ENCODE measurements around the gene TAX1BP3.

The TAX1BP3 gene

GRCh38 chr17:3656755-3657587 is 11.4 kb downstream of the TAX1BP3 start:
- H3K4me1 ChIP-seq (ENCODE audit: control insufficient read depth in 1 of 2, insufficient read depth in 1 of 2, low read depth in 1 of 2, low read length in 1 of 2): no peaks in the 10 kb centered on the region
- H3K27ac ChIP-seq: no peak overlapping the region
- no peaks in the 10 kb centered on the region for H3K9me3 ChIP-seq
- H3K27me3 ChIP-seq: no peaks in the 10 kb centered on the region
- H3K4me3 ChIP-seq (ENCODE audit: low read depth in 1 of 2, low read length in 1 of 2): no peak overlapping the region
- TF ChIP-seq CTCF (IDR thresholded peaks at IDR 0.05): no peak
- H3K36me3 ChIP-seq: peaks cover 28% of the 10 kb centered on the region

- Histone ChIP-seq H3K36me3 (peaks cover 24% of the 10 kb centered on the region), H3K4me1 (ENCODE audit: control insufficient read depth in 1 of 2, insufficient read depth in 1 of 2, low read depth in 1 of 2, low read length in 1 of 2) (no peaks in the 10 kb centered on the region), H3K27ac (no peak overlapping the region), H3K27me3 (no peaks in the 10 kb centered on the region), H3K4me3 (ENCODE audit: low read depth in 1 of 2, low read length in 1 of 2) (no peak overlapping the region), H3K9me3 (no peaks in the 10 kb centered on the region)
- TF ChIP-seq CTCF (IDR thresholded peaks at IDR 0.05): no peak
Measured at GRCh38 chr17:3656353-3656752, 12.0 kb downstream of the TAX1BP3 start.

GRCh38 chr17:3655766-3656165 is 12.6 kb downstream of the TAX1BP3 start:
- no peak overlapping the region for H3K4me3 ChIP-seq (ENCODE audit: low read depth in 1 of 2, low read length in 1 of 2)
- H3K9me3 ChIP-seq: no peaks in the 10 kb centered on the region
- H3K36me3 ChIP-seq: peaks cover 22% of the 10 kb centered on the region
- H3K27me3 ChIP-seq: no peaks in the 10 kb centered on the region
- H3K27ac ChIP-seq: no peak overlapping the region
- no peak for TF ChIP-seq CTCF (IDR thresholded peaks at IDR 0.05)
- no peaks in the 10 kb centered on the region for H3K4me1 ChIP-seq (ENCODE audit: control insufficient read depth in 1 of 2, insufficient read depth in 1 of 2, low read depth in 1 of 2, low read length in 1 of 2)

- no peak for TF ChIP-seq CTCF (IDR thresholded peaks at IDR 0.05)
- Histone ChIP-seq H3K27me3 (no peaks in the 10 kb centered on the region), H3K4me1 (ENCODE audit: control insufficient read depth in 1 of 2, insufficient read depth in 1 of 2, low read depth in 1 of 2, low read length in 1 of 2) (no peaks in the 10 kb centered on the region), H3K9me3 (no peaks in the 10 kb centered on the region), H3K4me3 (ENCODE audit: low read depth in 1 of 2, low read length in 1 of 2) (no peak overlapping the region), H3K27ac (no peak overlapping the region), H3K36me3 (peaks cover 5% of the 10 kb centered on the region)
Measured at GRCh38 chr17:3647769-3648555, 20.4 kb downstream of the TAX1BP3 start.

GRCh38 chr17:3647251-3647650 is 21.1 kb downstream of the TAX1BP3 start:
- Histone ChIP-seq H3K9me3 (no peaks in the 10 kb centered on the region), H3K27ac (no peak overlapping the region), H3K4me3 (ENCODE audit: low read depth in 1 of 2, low read length in 1 of 2) (no peak overlapping the region), H3K4me1 (ENCODE audit: control insufficient read depth in 1 of 2, insufficient read depth in 1 of 2, low read depth in 1 of 2, low read length in 1 of 2) (no peaks in the 10 kb centered on the region), H3K27me3 (no peaks in the 10 kb centered on the region), H3K36me3 (peaks cover 5% of the 10 kb centered on the region)
- no peak for TF ChIP-seq CTCF (IDR thresholded peaks at IDR 0.05)
